Measurements from ENCODE around the gene SERPIND1.

- TF ChIP-seq GLIS3 (CRISPR knock-in tag; IDR thresholded peaks at IDR 0.05) (no peak), RARB (CRISPR knock-in tag; IDR thresholded peaks at IDR 0.05) (no peak), ZFP30 (CRISPR knock-in tag; IDR thresholded peaks at IDR 0.05) (no peak), ZNF70 (CRISPR knock-in tag; IDR thresholded peaks at IDR 0.05) (no peak), OSR1 (CRISPR knock-in tag; IDR thresholded peaks at IDR 0.05) (no peak), CREB5 (CRISPR knock-in tag; IDR thresholded peaks at IDR 0.05; ENCODE audit: low read depth) (no peak), ZNF565 (CRISPR knock-in tag; conservative IDR thresholded peaks at IDR 0.05; ENCODE audit: low read depth) (no peak), CSRNP3 (CRISPR knock-in tag; IDR thresholded peaks at IDR 0.05) (no peak), ARNTL (CRISPR knock-in tag; IDR thresholded peaks at IDR 0.05; ENCODE audit: borderline replicate concordance, low read depth) (no peak), ZC3H10 (CRISPR knock-in tag; IDR thresholded peaks at IDR 0.05) (no peak), ZFP3 (CRISPR knock-in tag; IDR thresholded peaks at IDR 0.05) (no peak)
- TF ChIP-seq, protein P1, sequence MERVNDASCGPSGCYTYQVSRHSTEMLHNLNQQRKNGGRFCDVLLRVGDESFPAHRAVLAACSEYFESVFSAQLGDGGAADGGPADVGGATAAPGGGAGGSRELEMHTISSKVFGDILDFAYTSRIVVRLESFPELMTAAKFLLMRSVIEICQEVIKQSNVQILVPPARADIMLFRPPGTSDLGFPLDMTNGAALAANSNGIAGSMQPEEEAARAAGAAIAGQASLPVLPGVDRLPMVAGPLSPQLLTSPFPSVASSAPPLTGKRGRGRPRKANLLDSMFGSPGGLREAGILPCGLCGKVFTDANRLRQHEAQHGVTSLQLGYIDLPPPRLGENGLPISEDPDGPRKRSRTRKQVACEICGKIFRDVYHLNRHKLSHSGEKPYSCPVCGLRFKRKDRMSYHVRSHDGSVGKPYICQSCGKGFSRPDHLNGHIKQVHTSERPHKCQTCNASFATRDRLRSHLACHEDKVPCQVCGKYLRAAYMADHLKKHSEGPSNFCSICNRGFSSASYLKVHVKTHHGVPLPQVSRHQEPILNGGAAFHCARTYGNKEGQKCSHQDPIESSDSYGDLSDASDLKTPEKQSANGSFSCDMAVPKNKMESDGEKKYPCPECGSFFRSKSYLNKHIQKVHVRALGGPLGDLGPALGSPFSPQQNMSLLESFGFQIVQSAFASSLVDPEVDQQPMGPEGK (CRISPR knock-in tag; IDR thresholded peaks at IDR 0.05; ENCODE audit: borderline replicate concordance) = no peak
Observed at GRCh38 chr22:20748731-20749428, 25.0 kb upstream of the SERPIND1 start.
